Fibroblast of pulmonary artery (primary cell): ENCODE measurements around the gene POLD2.
"Not testable (repeated sequence)": the region's sequence is repeated elsewhere in the genome, so short reads cannot be mapped to it uniquely, and the experiment has no call there.

Source experiments
- DNase-seq: peaks from one replicate; pipeline ENCODE4 v3.0.0-alpha.2; 2010; ENCODE audit warnings: low read depth
- H3K4me3 ChIP-seq: replicated peaks from 2 replicates; pipeline ENCODE4 v1.5.1; 2011; ENCODE audit warnings: low read depth, mild to moderate bottlenecking, control low read depth, low read length, moderate library complexity
- CTCF ChIP-seq: IDR thresholded peaks from 2 replicates; pipeline ENCODE4 v1.5.1; 2011; ENCODE audit warnings: mild to moderate bottlenecking, control low read depth, low read length, inconsistent platforms; ENCODE audit errors: missing control alignments

Gene POLD2

GRCh38 chr7:44134943-44135628 is 11.7 kb upstream of the POLD2 start:
- H3K4me3 ChIP-seq = no peak overlapping the region
- no peak for TF ChIP-seq CTCF
- DNase-seq = no peak

GRCh38 chr7:44133295-44133694 is 9.9 kb upstream of the POLD2 start:
- no peak overlapping the region for H3K4me3 ChIP-seq
- no peak for DNase-seq
- no peak for TF ChIP-seq CTCF

GRCh38 chr7:44132039-44132438 is 8.7 kb upstream of the POLD2 start:
- TF ChIP-seq CTCF = no peak
- H3K4me3 ChIP-seq = no peak overlapping the region
- peak; percentile 38 for DNase-seq

- TF ChIP-seq CTCF = peak; percentile 27
- peak; percentile 14 for DNase-seq
- H3K4me3 ChIP-seq = no peak overlapping the region
Measured at GRCh38 chr7:44131173-44132029, 8.1 kb upstream of the POLD2 start.

GRCh38 chr7:44128721-44129582 is 5.6 kb upstream of the POLD2 start:
- no peak for TF ChIP-seq CTCF
- no peak overlapping the region for H3K4me3 ChIP-seq

GRCh38 chr7:44127161-44127560 is 3.8 kb upstream of the POLD2 start:
- H3K4me3 ChIP-seq = no peak overlapping the region
- no peak for TF ChIP-seq CTCF
- no peak for DNase-seq

More at GRCh38 chr7:44128721-44129582, 5.6 kb upstream of the POLD2 start:
- no peak for DNase-seq

- H3K4me3 ChIP-seq, DNase-seq: not testable (repeated sequence)
Measured at GRCh38 chr7:44126574-44126973, 3.2 kb upstream of the POLD2 start.
